GM21723 (cell line): Measurements from ENCODE around the gene PTOV1.
"Not testable (repeated sequence)": the region's sequence is repeated elsewhere in the genome, so short reads cannot be mapped to it uniquely, and the experiment has no call there.

Source experiments
- ATAC-seq: cut with Tn5 transposase; IDR thresholded peaks from one replicate; pipeline ENCODE4 v1.9.1; 2021; ENCODE audit warnings: mild to moderate bottlenecking, moderate library complexity; ENCODE audit not compliant: unreplicated experiment

PTOV1 gene

GRCh38 chr19:49817964-49818648, 32.9 kb upstream of the PTOV1 start, which contains the start of gene MED25:
TSS of gene MED25 (plus strand) at chr19:49818289. CDS start at chr19:49818342, 53 bp downstream.
- peak; percentile 66 for ATAC-seq

- no peak for ATAC-seq
These were observed 32.1 kb upstream of the PTOV1 start for GRCh38 chr19:49818649-49819370.

- not testable (repeated sequence) for ATAC-seq
These were observed 31.4 kb upstream of the PTOV1 start for GRCh38 chr19:49819452-49820115.

- no peak for ATAC-seq
These were observed 30.8 kb upstream of the PTOV1 start for GRCh38 chr19:49820125-49820524.

GRCh38 chr19:49823472-49823871, 27.5 kb upstream of the PTOV1 start:
- ATAC-seq: no peak

GRCh38 chr19:49824662-49825061, 26.3 kb upstream of the PTOV1 start:
- ATAC-seq: no peak

GRCh38 chr19:49827034-49827433, 23.9 kb upstream of the PTOV1 start:
- ATAC-seq: no peak

GRCh38 chr19:49829200-49829599, 21.8 kb upstream of the PTOV1 start:
- ATAC-seq: no peak

- ATAC-seq: no peak
These were observed 21.2 kb upstream of the PTOV1 start for GRCh38 chr19:49829721-49830120.

GRCh38 chr19:49830766-49831165, 20.2 kb upstream of the PTOV1 start:
- no peak for ATAC-seq

GRCh38 chr19:49831592-49831991, 19.4 kb upstream of the PTOV1 start:
- ATAC-seq: no peak

GRCh38 chr19:49832556-49832955, 18.4 kb upstream of the PTOV1 start:
- no peak for ATAC-seq

GRCh38 chr19:49833599-49833998, 17.4 kb upstream of the PTOV1 start:
- ATAC-seq: no peak

GRCh38 chr19:49835562-49835961, 15.4 kb upstream of the PTOV1 start:
- ATAC-seq: no peak

- ATAC-seq: no peak
These were observed 14.6 kb upstream of the PTOV1 start for GRCh38 chr19:49836176-49837008.

GRCh38 chr19:49837009-49837310, 14.0 kb upstream of the PTOV1 start:
- ATAC-seq: no peak

GRCh38 chr19:49837425-49837824, 13.5 kb upstream of the PTOV1 start:
- ATAC-seq: no peak

- ATAC-seq: no peak
These were observed 11.9 kb upstream of the PTOV1 start for GRCh38 chr19:49838885-49839588.

GRCh38 chr19:49839713-49840112, 11.2 kb upstream of the PTOV1 start:
- ATAC-seq: no peak

- ATAC-seq: no peak
These were observed 10.6 kb upstream of the PTOV1 start for GRCh38 chr19:49840321-49840720.
